HG03571 (cell line): ENCODE results near the gene HACE1.
"Not testable (repeated sequence)": the region's sequence is repeated elsewhere in the genome, so short reads cannot be mapped to it uniquely, and the experiment has no call there.

Experiments used
- ATAC-seq: cut with Tn5 transposase; IDR thresholded peaks from one replicate; pipeline ENCODE4 v1.9.1; 2021; ENCODE audit not compliant: unreplicated experiment

The HACE1 gene

DNA sequence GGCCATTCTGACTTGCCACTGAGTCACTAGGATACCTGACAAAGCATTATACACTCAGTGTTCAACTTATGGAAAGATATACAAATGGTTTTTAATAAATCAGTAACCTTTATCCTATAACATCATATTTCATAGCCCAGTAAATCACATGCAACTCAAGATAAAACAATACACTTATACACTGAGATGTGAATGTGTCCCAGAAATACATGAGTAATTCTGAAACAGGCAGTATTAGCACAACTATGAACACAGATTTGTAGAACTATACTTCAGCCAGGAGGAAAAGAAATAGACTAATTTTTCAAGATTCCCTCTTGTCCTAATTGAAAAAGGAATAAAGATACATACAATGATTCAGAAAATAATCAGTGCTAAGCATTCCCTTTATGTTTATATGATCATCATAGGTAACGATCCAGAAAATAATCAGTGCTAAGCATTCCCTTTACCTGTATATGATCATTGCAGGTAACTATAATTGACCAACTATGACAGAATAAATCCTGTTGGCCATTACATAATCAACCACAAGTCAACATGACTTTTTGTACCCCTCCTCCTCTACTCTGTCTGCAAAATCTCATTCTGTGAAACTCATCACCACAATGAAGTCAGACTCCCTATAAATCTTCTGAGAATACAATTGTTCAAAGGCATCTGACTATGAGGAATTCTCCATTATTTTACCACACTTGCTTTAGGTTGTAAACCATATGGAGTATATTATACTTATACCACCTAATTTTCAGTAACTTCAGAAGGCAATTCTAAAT, 30.3 kb downstream of the HACE1 start:
- ATAC-seq: no peak

DNA sequence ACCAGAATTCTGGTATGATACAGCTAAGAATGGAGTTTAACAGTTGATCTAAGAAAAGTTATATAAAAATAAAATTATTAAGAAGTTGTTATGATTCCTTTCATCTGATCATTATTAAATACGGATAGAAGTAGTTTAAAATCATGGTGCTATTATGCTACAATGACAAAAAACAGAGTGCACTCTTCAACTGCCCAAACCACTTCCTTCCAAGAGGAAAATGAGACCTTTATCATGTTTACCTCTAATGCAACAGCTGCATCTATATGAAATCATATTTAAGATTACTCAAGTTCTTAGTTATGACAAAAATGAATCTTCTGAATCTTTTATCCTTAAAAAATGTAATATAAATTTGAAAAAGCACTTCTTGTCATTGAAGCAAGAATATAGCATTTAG, 31.2 kb downstream of the HACE1 start:
- ATAC-seq: no peak

DNA sequence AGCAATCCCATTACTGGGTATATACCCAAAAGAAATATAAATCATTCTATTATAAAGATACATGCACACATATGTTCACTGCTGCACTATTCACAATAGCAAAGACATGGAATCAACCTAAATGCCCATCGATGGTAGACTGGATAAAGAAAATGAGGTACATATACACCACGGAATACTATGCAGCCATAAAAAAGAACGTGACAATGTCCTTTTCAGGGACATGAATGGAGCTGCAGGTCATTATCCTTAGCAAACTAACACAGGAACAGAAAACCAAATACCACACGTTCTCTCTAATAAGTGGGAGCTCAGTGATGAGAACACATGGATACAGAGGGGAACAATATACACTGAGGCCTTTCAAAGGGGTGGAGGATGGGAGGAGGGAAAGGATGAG, 38.9 kb downstream of the HACE1 start:
- ATAC-seq: not testable (repeated sequence)

DNA sequence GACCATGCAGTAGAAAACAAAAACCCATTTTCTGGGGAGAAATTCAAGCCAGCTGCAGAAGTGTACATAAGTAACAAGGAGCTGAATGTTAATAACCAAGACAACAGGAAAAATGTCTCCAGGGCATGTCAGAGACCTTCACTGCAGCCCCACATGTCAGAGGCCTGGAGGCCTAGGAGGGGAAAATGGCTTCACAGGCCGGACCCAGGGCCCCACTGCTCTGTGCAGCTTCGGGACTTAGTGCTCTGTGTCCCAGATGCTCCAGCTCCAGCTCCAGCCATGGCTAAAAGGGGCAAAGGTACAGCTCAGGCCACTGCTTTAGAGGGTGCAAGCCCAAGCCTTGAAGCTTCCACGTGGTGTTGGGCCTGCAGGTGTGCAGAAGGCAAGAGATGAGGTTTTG, 43.6 kb downstream of the HACE1 start:
- ATAC-seq: no peak

DNA sequence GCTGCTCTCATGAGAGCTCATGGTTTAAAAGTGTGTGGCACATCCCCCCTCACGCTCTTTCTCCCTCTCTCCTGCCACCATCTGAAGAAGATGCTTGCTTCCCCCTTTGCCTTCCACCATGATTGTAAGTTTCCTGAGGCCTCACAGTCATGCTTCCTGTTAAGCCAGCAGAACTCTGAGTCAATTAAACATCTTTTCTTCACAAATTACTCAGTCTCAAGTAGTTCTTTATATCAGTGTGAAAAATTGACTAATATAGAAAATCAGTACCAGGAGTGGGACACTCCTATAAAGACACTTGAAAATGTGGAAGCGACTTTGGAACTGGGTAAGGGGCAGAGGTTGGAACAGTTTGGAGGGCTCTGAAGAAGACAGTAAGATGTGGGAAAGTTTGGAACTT, 45.0 kb downstream of the HACE1 start:
- ATAC-seq: no peak

DNA sequence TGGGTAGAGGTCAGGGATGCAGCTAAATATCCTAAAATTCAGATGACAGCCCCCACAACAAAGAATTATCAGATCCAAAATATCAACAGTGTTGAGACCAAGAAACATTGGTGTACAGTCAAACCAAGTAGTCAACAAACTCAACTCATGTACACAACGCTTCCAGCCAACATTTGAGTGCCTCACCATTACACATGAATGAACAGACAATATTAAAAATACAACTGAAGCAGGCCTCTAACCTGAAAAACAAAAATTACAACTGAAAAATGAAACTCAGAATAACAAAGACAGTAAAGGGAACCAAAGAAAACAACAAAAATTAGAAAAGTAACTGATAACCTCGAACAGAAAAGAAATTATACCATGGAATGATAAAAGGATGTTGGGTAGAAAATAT, 46.2 kb downstream of the HACE1 start:
- no peak for ATAC-seq

DNA sequence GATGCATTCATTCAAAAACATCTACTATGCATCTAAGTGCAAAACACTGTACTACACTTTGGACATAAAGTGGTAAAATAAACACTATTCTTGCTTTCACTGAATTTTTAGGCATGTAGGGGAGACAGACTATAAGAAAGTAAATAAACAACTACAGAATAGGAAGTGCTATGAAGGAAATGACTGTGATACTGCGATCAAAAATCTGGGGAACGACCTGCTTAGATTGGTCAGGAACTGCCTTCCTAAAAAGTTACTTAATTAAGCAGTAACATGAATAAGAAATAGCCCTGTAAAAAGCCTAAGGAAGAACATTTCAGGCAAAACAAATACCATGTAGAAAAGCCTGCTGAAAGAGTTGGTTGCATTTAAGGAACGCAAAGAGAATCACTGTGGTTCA, 50.6 kb downstream of the HACE1 start:
- ATAC-seq: no peak

DNA sequence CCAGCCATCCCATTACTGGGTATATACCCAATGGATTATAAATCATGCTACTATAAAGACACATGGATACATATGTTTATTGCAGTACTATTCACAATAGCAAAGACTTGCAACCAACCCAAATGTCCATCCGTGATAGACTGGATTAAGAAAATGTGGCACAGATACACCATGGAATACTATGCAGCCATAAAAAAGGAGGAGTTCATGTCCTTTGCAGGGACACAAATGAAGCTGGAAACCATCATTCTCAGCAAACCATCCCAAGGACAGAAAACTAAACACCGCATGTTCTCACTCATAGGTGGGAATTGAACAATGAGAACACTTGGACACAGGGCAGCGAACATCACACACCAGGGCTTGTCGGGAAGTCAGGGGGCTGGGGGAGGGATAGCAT, 54.4 kb downstream of the HACE1 start:
- ATAC-seq: not testable (repeated sequence)

DNA sequence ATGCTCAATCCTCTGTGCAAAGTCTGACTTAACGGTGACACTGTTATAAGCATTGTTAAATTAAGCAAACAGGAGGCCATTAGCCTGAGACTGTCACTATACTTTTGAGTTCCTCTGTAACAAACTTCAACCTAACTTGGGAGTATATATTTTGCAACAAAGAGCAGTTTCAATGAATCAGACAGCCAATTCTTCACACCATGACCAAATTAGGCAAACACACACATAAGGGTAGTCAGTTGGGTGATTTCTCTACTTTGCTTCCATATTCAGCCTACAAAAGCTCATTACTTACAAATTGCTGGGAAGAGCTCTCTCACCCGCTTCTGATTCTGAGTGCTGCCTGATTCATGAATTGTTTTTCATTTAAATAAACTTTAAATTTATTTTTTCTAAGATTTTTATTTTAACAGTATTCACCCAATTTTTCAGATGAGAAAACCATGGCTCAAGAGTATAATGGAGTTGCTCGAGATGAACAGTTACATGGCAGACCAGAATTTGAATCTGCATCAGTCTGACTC, 60.5 kb downstream of the HACE1 start:
- no peak for ATAC-seq

DNA sequence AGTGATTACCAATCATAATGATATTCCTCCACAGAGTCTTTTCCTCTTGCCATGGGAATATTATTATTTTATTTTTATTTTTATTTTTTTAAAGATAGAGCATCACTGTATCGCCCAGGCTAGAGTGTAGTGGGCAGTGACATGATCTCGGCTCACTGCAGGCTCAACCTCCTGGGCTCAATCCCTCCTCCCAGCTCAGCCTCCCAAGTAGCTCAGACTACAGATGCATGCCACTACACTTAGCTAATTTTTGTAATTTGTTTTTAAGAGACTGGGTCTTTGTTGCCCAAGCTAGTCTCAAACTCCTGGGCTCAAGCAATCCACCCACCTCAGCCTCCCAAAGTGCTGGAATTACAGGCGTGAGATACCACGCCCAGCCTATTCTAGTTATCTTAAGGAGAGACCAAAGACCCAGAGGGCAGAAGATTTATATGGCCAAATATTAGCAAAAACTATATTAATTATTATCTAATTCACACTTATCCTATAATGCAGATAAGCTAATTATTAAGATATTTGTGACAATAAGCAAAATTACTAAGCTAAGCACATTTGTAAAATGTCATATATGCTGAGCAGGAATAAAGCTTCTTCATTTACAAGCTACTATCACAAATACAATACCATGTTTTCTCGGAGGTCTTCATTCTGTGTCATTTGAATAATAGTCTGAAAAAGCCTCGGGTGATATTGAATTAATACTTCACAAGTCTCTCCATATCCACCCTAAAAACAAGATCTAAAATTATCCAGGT, 63.5 kb downstream of the HACE1 start:
- no peak for ATAC-seq

DNA sequence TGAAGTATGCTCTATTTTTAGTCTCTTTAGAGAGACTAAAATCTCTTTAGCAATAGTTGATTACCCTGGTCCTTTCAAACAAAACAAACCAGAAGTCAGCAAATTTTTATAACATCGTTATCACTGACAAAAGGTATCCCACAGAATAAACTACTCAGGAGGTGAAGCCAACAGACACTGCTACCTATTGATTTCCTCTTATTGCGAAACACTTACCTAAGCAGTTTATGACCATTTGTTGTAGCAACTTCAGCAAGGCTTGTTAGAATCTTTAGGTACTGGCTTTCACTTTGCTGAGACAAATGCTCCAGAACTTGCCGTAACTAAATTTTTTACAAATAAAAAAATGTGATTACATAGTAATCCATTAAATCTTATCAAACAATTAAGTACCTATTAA, 64.4 kb downstream of the HACE1 start:
- no peak for ATAC-seq

DNA sequence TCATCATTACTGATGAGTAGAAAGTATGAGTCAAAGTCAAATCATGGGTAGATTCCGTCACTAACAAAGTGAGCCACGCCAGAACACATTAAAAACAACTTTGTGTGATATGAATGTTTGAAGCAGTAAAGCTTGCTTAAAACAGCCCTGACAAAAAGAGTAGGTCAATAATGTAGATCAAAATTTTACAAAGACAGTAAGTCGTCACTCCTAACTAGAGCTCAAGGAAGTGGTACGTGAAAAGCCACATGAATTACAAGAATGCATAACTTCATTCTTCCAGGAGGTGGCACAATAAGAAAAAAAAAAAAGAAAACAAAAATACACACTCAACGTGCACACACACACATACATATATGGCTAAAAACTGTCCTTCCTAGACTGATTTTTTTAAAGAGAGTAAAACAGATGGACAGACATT, 69.9 kb downstream of the HACE1 start:
- peak; percentile 69 for ATAC-seq

DNA sequence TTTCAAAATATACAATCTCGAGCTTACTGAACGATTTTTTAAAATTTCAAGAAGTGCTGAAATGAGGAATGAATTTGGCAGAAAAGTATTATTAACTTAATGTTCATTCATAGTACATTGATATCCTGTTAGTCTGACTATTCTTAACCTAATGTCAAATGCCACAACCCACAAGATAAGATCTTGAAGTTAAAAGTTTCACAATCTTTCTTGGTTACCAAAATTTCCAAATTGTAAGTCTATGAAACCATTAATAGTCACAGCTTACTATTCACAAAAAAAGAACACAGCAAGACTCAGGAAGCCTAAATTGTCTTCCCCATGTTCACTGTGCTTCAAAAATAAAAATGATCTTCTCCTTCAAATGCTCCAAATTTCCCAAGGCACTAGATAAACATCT, 71.3 kb downstream of the HACE1 start:
- no peak for ATAC-seq

DNA sequence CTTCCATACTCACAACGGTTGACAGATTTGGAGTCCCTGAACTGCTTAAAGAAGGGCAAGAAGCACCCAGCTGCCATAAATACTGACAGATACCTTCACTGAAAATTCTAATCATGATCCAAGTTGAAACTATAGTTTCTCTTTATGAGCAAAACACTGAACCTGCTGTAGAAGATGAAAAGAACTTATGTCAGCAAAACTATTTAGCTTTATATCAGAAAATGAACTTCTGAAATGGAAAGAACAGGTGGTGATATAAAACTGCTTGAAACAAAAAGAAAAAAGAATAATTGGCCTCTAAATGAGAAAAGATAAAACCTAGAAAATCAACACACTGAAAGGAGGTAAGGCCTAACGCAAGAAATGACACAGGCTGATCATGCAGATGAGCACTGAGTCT, 72.4 kb downstream of the HACE1 start:
- no peak for ATAC-seq

DNA sequence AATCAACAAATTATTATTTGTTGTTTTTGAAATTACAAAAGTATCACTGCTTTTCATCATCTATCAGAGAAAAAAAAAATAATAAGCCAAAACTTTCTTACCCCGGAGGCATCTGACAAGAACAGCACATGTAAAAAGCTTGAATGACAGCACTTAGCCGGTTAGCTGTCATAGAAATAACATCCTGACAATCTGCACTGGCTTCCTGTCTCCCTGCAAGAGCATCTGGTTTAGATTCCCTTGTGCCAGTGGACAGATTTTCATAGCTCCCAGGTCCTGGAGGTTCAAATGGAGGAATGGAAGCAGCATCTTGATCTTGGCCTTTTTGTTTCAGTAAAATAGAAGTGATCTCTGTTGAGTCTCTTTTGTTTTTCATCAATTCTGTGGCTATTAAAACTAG, 74.8 kb downstream of the HACE1 start:
- no peak for ATAC-seq

DNA sequence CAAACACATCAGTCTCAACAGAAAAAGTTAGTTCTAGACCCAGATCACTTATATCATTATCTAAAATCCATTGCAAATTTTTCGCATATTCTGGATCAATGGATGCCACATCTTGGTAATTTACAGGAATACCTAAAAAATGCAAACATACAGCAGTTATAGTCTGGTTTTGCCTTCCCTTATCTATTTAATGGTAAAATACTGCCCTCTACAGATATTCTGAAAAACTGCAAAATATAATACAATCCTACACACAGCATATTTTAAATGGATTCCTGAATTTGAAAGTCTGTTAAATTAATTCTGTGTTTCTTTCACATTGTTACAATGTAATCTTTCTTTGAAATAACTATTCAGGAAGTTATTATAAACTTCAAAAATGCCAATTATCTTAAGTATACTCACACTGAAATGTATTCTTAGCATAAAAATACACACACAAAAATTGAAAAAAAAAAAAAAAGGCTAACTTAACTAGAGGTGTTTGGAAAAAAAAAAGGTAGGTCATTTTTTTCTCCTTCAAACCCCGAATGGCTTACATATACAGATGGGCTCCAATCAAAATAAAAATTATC, 88.4 kb downstream of the HACE1 start:
- peak; percentile 58 for ATAC-seq

DNA sequence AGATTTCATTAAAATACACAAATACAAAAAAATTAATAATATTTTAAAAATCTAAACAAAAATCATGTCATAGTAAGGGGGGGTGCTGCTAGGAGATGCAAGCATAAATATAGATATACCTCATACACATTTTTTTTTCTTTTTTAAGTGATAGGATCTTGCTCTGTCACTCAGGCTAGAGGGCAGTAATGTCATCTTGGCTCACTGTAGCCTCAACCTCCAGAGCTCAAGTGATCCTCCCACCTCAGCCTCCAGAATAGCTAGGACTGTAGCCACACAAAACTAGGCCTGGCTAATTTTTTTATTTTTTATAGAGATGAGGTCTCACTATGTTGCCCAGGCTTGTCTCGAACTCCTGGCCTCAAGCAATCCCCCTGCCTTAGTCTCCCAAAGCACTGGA, 90.8 kb downstream of the HACE1 start:
- no peak for ATAC-seq

DNA sequence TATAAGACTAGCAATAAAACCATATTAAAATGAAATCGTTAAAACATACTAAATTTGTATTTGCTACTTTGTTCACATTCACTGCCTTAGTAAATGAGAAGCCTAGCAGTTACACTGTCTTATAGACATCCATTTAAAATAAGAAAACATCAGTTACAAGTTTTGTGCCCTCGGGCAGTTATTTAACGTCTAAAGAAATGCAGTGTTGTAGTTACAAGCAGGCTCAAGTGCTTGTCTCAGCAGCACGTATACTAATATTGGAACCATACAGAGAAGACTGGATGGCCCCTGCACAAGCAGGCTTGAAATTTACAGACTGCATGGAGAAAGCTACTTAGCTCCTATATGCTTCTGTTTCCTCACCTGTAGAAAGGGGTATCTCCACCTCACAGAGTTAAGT, 93.1 kb downstream of the HACE1 start:
- ATAC-seq: no peak

DNA sequence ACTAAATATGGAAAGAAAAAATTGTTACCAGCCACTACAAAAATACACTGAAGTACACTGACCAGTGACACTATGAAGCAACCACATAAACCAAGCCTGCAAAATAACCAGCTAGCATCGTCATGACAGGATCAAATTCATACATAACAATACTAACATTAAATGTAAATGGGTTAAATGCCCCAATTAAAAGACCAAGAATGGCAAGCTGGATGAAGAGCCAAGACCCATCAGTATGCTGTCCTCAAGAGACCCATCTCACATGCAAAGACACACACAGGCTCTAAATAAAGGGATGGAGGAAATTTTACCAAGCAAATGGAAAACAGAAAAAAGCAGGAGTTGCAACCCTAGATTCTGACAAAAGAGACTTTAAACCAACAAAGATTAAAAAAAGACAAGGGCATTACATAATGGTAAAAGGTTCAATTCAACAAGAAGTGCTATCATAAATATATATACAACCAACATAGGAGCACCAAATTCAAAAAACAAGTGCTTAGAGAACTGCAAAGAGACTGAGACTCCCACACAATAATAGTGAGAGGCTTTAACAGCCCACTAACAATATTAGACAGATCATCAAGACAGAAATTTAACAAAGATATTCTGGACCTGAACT, 104.8 kb downstream of the HACE1 start:
- no peak for ATAC-seq

DNA sequence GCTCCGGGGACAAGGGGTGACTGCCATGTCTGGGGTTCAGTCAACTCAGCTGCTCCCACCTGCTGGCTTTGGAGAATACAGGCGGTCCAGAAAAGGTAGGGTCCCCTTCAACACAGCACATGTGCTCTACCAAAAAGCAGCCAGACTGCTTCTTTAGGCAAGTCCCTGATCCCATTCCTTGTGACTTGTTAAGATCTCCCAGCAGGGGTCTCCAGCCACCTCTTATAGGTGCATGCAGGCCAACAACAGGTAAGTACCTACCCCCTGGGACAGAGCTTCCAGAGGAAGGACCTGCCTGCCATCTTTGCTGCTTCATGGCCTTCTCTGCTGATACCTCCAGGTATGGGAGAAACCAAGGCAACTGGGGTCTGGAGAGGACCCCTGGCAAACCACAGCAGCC, 106.5 kb downstream of the HACE1 start:
- no peak for ATAC-seq

DNA sequence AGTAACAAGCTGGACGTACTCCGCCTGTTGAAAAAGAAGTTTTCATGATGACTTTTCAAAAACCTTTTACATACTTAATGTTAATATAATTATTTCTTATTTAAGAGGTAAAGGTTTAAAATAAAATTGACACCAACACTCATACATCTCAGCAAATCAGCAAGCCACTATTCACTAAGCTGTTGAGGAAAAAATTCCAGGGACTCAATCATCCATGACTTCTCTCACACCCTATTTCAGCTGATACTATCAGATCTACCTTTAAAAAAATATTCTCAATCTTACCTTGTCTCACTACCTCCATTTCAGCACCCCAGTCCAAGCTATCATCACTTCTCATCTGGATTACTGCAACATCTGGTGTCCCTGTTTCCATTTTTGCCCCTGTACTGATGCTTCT, 109.3 kb downstream of the HACE1 start:
- ATAC-seq: no peak

DNA sequence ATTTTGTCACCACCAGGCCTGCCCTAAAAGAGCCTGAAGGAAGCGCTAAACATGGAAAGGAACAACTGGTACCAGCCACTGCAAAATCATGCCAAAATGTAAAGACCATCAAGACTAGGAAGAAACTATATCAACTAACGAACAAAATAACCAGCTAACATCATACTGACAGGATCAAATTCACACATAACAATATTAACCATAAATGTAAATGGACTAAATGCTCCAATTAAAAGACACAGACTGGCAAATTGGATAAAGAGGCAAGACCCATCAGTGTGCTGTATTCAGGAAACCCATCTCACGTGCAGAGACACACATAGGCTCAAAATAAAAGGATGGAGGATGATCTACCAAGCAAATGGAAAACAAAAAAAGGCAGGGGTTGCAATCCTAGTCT, 120.6 kb downstream of the HACE1 start:
- ATAC-seq: not testable (repeated sequence)
